SU-DHL-6 (cell line): ENCODE results near the gene VEGFA.

ENCODE experiments used
- H2AFZ ChIP-seq: fragments of 200-600 bp; sonication (generic); 2 replicates; pipeline ENCODE4 v1.6.1; 2014; ENCODE audit warnings: low read depth, mild to moderate bottlenecking, moderate library complexity, mixed read lengths, antibody characterized with exemption, low read length; ENCODE audit not compliant: severe bottlenecking
- H3F3A ChIP-seq: fragments of 200-600 bp; shearing (Covaris generic); 2 replicates; pipeline ENCODE4 v1.6.0; 2016; ENCODE audit warnings: antibody characterized with exemption, mild to moderate bottlenecking; ENCODE audit not compliant: insufficient read depth
- H3K27ac ChIP-seq: fragments of 200-600 bp; sonication (generic); 2 replicates; pipeline ENCODE4 v1.5.1; 2016; ENCODE audit warnings: low read depth, mild to moderate bottlenecking, low read length, moderate library complexity, mixed read lengths
- H3K27me3 ChIP-seq: fragments of 200-600 bp; sonication (generic), shearing (Covaris generic); 2 replicates; pipeline ENCODE4 v1.6.0; 2014; ENCODE audit warnings: mild to moderate bottlenecking, low read length
- H3K36me3 ChIP-seq: fragments of 200-600 bp; sonication (generic); 2 replicates; pipeline ENCODE4 v1.6.1; 2014; ENCODE audit warnings: mild to moderate bottlenecking, low read length, mixed read lengths
- H3K4me2 ChIP-seq: fragments of 300-600, 200-600 bp; shearing (Covaris generic), sonication (generic); 2 replicates; pipeline ENCODE4 v1.6.0; 2014; ENCODE audit warnings: low read length, low read depth, mild to moderate bottlenecking; ENCODE audit not compliant: poor library complexity, severe bottlenecking
- H3K4me3 ChIP-seq: fragments of 200-600 bp; sonication (generic); 2 replicates; pipeline ENCODE4 v1.5.1; 2014; ENCODE audit warnings: antibody characterized with exemption, low read length, mild to moderate bottlenecking, mixed read lengths; ENCODE audit not compliant: insufficient read depth, poor library complexity, severe bottlenecking
- H3K79me2 ChIP-seq: fragments of 200-600 bp; sonication (generic); 2 replicates; pipeline ENCODE4 v1.6.1; 2014; ENCODE audit warnings: mild to moderate bottlenecking, low read length, moderate library complexity; ENCODE audit not compliant: insufficient read depth
- H3K9ac ChIP-seq: fragments of 200-600 bp; sonication (generic); 2 replicates; pipeline ENCODE4 v1.7.0; 2014; ENCODE audit warnings: mild to moderate bottlenecking, low read length
- H3K9me2 ChIP-seq: fragments of 200-600 bp; sonication (generic); replicated peaks from 2 replicates; pipeline ENCODE4 v1.6.1; 2014; ENCODE audit warnings: low read length; ENCODE audit not compliant: insufficient read depth
- H3K9me3 ChIP-seq: fragments of 200-600 bp; sonication (generic); 2 replicates; pipeline ENCODE4 v1.6.1; 2014; ENCODE audit warnings: low read length, mixed read lengths; ENCODE audit not compliant: insufficient read depth
- H4K20me1 ChIP-seq: fragments of 200-600 bp; sonication (generic); 2 replicates; pipeline ENCODE4 v1.6.1; 2014; ENCODE audit warnings: low read depth, mild to moderate bottlenecking, antibody characterized with exemption, low read length, moderate library complexity, mixed read lengths
- EZH2phosphoT487 ChIP-seq: fragments of 200-600 bp; sonication (generic), shearing (Covaris generic); conservative IDR thresholded peaks from 2 replicates; pipeline ENCODE4 v1.6.1; 2018; ENCODE audit warnings: mild to moderate bottlenecking, antibody characterized with exemption, low read length, moderate library complexity, mixed read lengths
- TF ChIP-seq, protein P1 (sequence below): fragments of 200-600 bp; sonication (generic); IDR thresholded peaks from one replicate; pipeline ENCODE4 v1.5.1; 2017; ENCODE audit warnings: antibody characterized with exemption, mild to moderate bottlenecking, low read length, moderate library complexity; ENCODE audit not compliant: insufficient read depth, poor library complexity, severe bottlenecking

The VEGFA gene

DNA sequence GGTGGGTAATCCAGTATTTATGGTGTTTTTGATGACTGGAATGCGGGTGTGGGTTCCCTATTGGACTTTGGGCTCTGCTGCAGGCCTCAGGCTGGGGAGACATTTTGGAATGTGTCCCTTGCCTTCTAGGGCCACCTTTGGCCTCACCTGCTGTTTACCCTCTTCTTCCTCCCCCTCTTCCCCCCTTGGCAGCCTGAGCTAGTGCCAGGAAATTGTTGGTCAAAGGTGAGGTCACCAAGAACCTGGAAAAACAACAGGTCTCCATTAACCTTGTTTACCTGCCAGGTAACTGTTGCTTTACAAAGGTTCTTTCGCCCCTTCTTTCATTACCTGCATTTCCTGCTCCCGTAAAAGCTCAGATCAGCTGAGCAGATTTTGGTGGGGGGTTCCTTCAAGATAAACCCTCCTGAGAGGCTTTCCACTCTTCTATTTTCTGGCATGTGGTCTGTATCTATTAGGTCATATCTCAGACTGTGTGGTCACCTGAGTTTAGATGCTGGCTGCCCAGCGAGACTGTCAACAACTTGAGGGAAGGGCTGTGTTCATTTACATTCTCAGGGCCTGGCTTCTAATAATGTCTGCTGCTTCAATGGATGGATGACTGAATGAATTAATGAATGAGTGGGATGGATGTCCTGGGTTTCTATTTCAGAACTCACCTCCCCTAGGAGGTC, 34.7 kb downstream of the VEGFA start:
- Histone ChIP-seq H3K27me3 (no peaks in the 10 kb centered on the region), H3K4me3 (no peak overlapping the region), H3K27ac (no peak overlapping the region), H4K20me1 (no peaks in the 10 kb centered on the region), H3K9me3 (no peaks in the 10 kb centered on the region), H3K79me2 (no peaks in the 10 kb centered on the region), H3F3A (no peaks in the 10 kb centered on the region), H3K9ac (no peak overlapping the region), H3K9me2 (no peaks in the 10 kb centered on the region), H3K4me2 (no peak overlapping the region), H3K36me3 (no peaks in the 10 kb centered on the region), H2AFZ (no peak overlapping the region)
- TF ChIP-seq EZH2phosphoT487, result no peak
- TF ChIP-seq, protein P1, sequence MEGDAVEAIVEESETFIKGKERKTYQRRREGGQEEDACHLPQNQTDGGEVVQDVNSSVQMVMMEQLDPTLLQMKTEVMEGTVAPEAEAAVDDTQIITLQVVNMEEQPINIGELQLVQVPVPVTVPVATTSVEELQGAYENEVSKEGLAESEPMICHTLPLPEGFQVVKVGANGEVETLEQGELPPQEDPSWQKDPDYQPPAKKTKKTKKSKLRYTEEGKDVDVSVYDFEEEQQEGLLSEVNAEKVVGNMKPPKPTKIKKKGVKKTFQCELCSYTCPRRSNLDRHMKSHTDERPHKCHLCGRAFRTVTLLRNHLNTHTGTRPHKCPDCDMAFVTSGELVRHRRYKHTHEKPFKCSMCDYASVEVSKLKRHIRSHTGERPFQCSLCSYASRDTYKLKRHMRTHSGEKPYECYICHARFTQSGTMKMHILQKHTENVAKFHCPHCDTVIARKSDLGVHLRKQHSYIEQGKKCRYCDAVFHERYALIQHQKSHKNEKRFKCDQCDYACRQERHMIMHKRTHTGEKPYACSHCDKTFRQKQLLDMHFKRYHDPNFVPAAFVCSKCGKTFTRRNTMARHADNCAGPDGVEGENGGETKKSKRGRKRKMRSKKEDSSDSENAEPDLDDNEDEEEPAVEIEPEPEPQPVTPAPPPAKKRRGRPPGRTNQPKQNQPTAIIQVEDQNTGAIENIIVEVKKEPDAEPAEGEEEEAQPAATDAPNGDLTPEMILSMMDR, result no peak

DNA sequence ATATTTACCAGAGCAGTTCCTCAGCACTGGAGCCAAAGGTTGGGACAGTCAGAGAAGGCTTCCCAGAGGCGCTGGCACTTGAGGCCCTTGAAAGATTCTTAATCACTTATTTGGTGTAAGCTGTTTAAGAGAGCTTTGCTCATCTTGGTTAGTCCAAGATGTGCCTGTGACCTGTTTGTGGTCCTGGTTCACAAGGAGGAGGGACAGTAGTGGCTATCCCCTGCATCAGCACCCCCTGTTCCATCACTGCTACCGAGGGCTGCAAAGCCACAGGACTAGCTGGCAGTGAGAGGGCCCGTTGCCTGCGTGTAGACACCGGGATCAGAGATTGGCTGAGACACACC, 35.7 kb downstream of the VEGFA start:
- no peak overlapping the region for H3K4me2 ChIP-seq
- no peaks in the 10 kb centered on the region for H3K27me3 ChIP-seq
- no peak overlapping the region for H3K9ac ChIP-seq
- no peaks in the 10 kb centered on the region for H3K79me2 ChIP-seq
- no peak for TF ChIP-seq EZH2phosphoT487
- TF ChIP-seq, protein P1, result no peak
- no peak overlapping the region for H3K4me3 ChIP-seq
- H3F3A ChIP-seq, result no peaks in the 10 kb centered on the region
- H3K9me2 ChIP-seq, result no peaks in the 10 kb centered on the region
- no peaks in the 10 kb centered on the region for H3K36me3 ChIP-seq
- no peaks in the 10 kb centered on the region for H4K20me1 ChIP-seq
- no peak overlapping the region for H3K27ac ChIP-seq
- no peaks in the 10 kb centered on the region for H3K9me3 ChIP-seq
- H2AFZ ChIP-seq, result no peak overlapping the region

DNA sequence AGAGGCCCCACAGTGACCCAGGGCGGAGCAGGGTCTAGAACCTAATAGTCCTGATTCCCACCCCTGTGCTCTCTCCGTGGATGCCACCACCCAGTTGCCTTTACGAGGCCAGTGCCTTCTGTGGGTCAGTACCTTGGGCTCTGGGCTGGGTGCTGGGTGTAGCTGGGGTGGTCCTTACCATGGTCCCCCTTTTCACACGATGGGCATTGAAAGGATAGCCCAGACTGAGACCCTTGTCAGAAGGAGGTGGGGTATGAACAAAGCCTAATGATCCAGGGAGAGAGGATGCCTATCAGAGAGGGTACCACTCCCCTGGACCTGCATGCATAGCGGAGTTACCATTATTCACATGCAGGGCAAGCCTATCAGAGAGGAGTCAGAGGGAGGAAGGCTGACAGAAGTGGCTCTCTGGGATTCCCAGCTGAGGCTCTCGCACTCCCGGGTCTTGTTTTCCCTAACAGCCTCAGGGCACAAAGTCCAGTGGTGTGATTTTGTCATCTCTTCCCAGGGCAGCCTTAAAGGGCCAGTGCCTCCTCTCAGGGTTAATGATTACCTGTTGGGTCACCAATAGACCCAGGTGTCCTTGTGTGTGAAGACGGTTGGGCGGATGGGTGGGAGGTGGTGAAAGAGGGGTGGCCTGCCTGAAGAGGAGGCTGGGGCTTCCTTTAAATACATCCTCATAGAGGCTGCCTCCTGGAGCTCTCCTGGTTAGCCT, 36.2 kb downstream of the VEGFA start:
- Histone ChIP-seq H3F3A (no peaks in the 10 kb centered on the region), H3K9me2 (no peaks in the 10 kb centered on the region), H3K4me3 (no peak overlapping the region), H2AFZ (no peak overlapping the region), H3K36me3 (no peaks in the 10 kb centered on the region), H3K79me2 (no peaks in the 10 kb centered on the region), H3K27me3 (no peaks in the 10 kb centered on the region), H3K9me3 (no peaks in the 10 kb centered on the region), H3K9ac (no peak overlapping the region), H4K20me1 (no peaks in the 10 kb centered on the region), H3K27ac (no peak overlapping the region), H3K4me2 (no peak overlapping the region)
- no peak for TF ChIP-seq EZH2phosphoT487
- TF ChIP-seq, protein P1, result no peak
